HG03558 (cell line): ENCODE results near the gene TLK1.

Experiments
- ATAC-seq: cut with Tn5 transposase; IDR thresholded peaks from one replicate; pipeline ENCODE4 v1.9.1; 2021; ENCODE audit warnings: moderate number of reproducible peaks; ENCODE audit not compliant: unreplicated experiment; ENCODE audit errors: extremely low read depth

TLK1 gene

GRCh38 chr2:171013851-171014250 is 146.8 kb downstream of the TLK1 start:
- no peak for ATAC-seq

- no peak for ATAC-seq
Measured at GRCh38 chr2:171009386-171009785, 151.3 kb downstream of the TLK1 start.

- no peak for ATAC-seq
Measured at GRCh38 chr2:171008550-171009205, 152.0 kb downstream of the TLK1 start.

- ATAC-seq: no peak
Measured at GRCh38 chr2:171004833-171005232, 155.9 kb downstream of the TLK1 start.

GRCh38 chr2:171004363-171004762 is 156.3 kb downstream of the TLK1 start:
- no peak for ATAC-seq

GRCh38 chr2:170999654-171000053 is 161.0 kb downstream of the TLK1 start:
- no peak for ATAC-seq

- no peak for ATAC-seq
Measured at GRCh38 chr2:170997893-170998597, 162.6 kb downstream of the TLK1 start.

- no peak for ATAC-seq
Measured at GRCh38 chr2:170996316-170996715, 164.4 kb downstream of the TLK1 start.

GRCh38 chr2:170991398-170992182 is 169.1 kb downstream of the TLK1 start:
- ATAC-seq: no peak

- ATAC-seq: no peak
Measured at GRCh38 chr2:170986566-170987258, 174.0 kb downstream of the TLK1 start.

GRCh38 chr2:170985407-170985806 is 175.3 kb downstream of the TLK1 start:
- ATAC-seq: no peak

GRCh38 chr2:170984079-170984478 is 176.6 kb downstream of the TLK1 start:
- ATAC-seq: no peak

- ATAC-seq: no peak
Measured at GRCh38 chr2:170975943-170976270, 184.8 kb downstream of the TLK1 start.

GRCh38 chr2:170975127-170975942 is 185.4 kb downstream of the TLK1 start:
- no peak for ATAC-seq

- no peak for ATAC-seq
Measured at GRCh38 chr2:170974304-170974993, 186.2 kb downstream of the TLK1 start.

GRCh38 chr2:170973492-170974303 is 187.0 kb downstream of the TLK1 start:
- ATAC-seq: no peak

- no peak for ATAC-seq
Measured at GRCh38 chr2:170973225-170973491, 187.5 kb downstream of the TLK1 start.

GRCh38 chr2:170972296-170973224 is 188.1 kb downstream of the TLK1 start:
- ATAC-seq: no peak
